Astrocyte of the cerebellum (primary cell): ENCODE data around the gene PLXNA2.

Experiments used
- DNase-seq: peaks from one replicate; pipeline ENCODE4 v3.0.0-alpha.2; 2011; ENCODE audit warnings: low read depth
- H3K4me3 ChIP-seq: 2 replicates; pipeline ENCODE4 v1.5.1; 2011; ENCODE audit warnings: mild to moderate bottlenecking, low read depth, low read length, moderate library complexity
- CTCF ChIP-seq: IDR thresholded peaks from 2 replicates; pipeline ENCODE4 v1.5.1; 2012; ENCODE audit warnings: low read length, low read depth, moderate library complexity, mild to moderate bottlenecking; ENCODE audit errors: missing control alignments
- in situ Hi-C: cut with HindIII; loops from 2 replicates; pipeline ENCODE4 v1.10.0; 2017; ENCODE audit warnings: low sequenced_read_pairs

The PLXNA2 gene

GRCh38 chr1:208135354-208135753 is 108.8 kb downstream of the PLXNA2 start:
- in situ Hi-C loops = no loop called here
- no peak for DNase-seq
- no peak for TF ChIP-seq CTCF
- H3K4me3 ChIP-seq = no peak overlapping the region

- DNase-seq = no peak
- in situ Hi-C loops = no loop called here
- no peak for TF ChIP-seq CTCF
These were observed 109.7 kb downstream of the PLXNA2 start for GRCh38 chr1:208134491-208134890.

GRCh38 chr1:208133355-208133754 is 110.8 kb downstream of the PLXNA2 start:
- no peak for DNase-seq
- no peak overlapping the region for H3K4me3 ChIP-seq
- in situ Hi-C loops = no loop called here
- TF ChIP-seq CTCF = no peak

More at GRCh38 chr1:208134491-208134890, 109.7 kb downstream of the PLXNA2 start:
- H3K4me3 ChIP-seq = no peak overlapping the region

GRCh38 chr1:208132287-208132882 is 111.8 kb downstream of the PLXNA2 start:
- in situ Hi-C loops = no loop called here
- peak; percentile 87 for TF ChIP-seq CTCF
- DNase-seq = peak; percentile 33
- H3K4me3 ChIP-seq = no peak overlapping the region

- peak; percentile 48 for DNase-seq
- H3K4me3 ChIP-seq = no peak overlapping the region
- TF ChIP-seq CTCF = no peak
- in situ Hi-C loops = no loop called here
These were observed 112.4 kb downstream of the PLXNA2 start for GRCh38 chr1:208131621-208132286.

- H3K4me3 ChIP-seq = no peak overlapping the region
- DNase-seq = no peak
- TF ChIP-seq CTCF = no peak
- in situ Hi-C loops = no loop called here
These were observed 114.7 kb downstream of the PLXNA2 start for GRCh38 chr1:208129487-208129886.
